Brain microvascular endothelial cell (primary cell): ENCODE data around the gene MS4A18.
"Not testable (repeated sequence)": the region's sequence is repeated elsewhere in the genome, so short reads cannot be mapped to it uniquely, and the experiment has no call there.

ENCODE experiments used
- DNase-seq: peaks from one replicate; pipeline ENCODE4 v3.0.0-alpha.2; 2020
- H3K27ac ChIP-seq: fragments of 250-450 bp; sonication (Bioruptor Pico); 2 replicates; pipeline ENCODE4 v1.5.1; 2020; ENCODE audit warnings: mild to moderate bottlenecking, moderate library complexity
- H3K27me3 ChIP-seq: fragments of 250-450 bp; sonication (Bioruptor Pico); replicated peaks from 2 replicates; pipeline ENCODE4 v1.5.1; 2020; ENCODE audit warnings: mild to moderate bottlenecking
- H3K36me3 ChIP-seq: fragments of 250-450 bp; sonication (Bioruptor Pico); replicated peaks from 2 replicates; pipeline ENCODE4 v1.5.1; 2020; ENCODE audit warnings: mild to moderate bottlenecking
- H3K4me3 ChIP-seq: 2 replicates; pipeline ENCODE4 v1.5.1; 2011; ENCODE audit warnings: low read depth, mild to moderate bottlenecking, control low read depth, low read length, moderate library complexity
- in situ Hi-C: cut with HindIII; loops from 2 replicates; pipeline ENCODE4 v1.10.0; 2017; ENCODE audit warnings: low sequenced_read_pairs, low pct_ligation_motif_present
- TF ChIP-seq, protein P1 (sequence below): IDR thresholded peaks from 2 replicates; pipeline ENCODE4 v1.5.1; 2011; ENCODE audit warnings: low read depth, mild to moderate bottlenecking, moderate library complexity, low read length, control low read depth, inconsistent platforms; ENCODE audit errors: missing control alignments

Gene MS4A18

GRCh38 chr11:60710482-60710881, 14.0 kb upstream of the MS4A18 start:
- H3K27ac ChIP-seq = no peak overlapping the region
- in situ Hi-C loops = no loop called here

GRCh38 chr11:60711276-60711675, 13.2 kb upstream of the MS4A18 start:
- TF ChIP-seq, protein P1, sequence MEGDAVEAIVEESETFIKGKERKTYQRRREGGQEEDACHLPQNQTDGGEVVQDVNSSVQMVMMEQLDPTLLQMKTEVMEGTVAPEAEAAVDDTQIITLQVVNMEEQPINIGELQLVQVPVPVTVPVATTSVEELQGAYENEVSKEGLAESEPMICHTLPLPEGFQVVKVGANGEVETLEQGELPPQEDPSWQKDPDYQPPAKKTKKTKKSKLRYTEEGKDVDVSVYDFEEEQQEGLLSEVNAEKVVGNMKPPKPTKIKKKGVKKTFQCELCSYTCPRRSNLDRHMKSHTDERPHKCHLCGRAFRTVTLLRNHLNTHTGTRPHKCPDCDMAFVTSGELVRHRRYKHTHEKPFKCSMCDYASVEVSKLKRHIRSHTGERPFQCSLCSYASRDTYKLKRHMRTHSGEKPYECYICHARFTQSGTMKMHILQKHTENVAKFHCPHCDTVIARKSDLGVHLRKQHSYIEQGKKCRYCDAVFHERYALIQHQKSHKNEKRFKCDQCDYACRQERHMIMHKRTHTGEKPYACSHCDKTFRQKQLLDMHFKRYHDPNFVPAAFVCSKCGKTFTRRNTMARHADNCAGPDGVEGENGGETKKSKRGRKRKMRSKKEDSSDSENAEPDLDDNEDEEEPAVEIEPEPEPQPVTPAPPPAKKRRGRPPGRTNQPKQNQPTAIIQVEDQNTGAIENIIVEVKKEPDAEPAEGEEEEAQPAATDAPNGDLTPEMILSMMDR = no peak
- H3K27me3 ChIP-seq = no peaks in the 10 kb centered on the region
- H3K27ac ChIP-seq = no peak overlapping the region
- in situ Hi-C loops = no loop called here
- DNase-seq = no peak
- no peaks in the 10 kb centered on the region for H3K36me3 ChIP-seq
- H3K4me3 ChIP-seq = no peak overlapping the region

More at GRCh38 chr11:60710482-60710881, 14.0 kb upstream of the MS4A18 start:
- DNase-seq = peak; percentile 5
- no peaks in the 10 kb centered on the region for H3K27me3 ChIP-seq
- H3K36me3 ChIP-seq = no peaks in the 10 kb centered on the region
- TF ChIP-seq, protein P1 = peak; percentile 26
- H3K4me3 ChIP-seq = no peak overlapping the region

DNA sequence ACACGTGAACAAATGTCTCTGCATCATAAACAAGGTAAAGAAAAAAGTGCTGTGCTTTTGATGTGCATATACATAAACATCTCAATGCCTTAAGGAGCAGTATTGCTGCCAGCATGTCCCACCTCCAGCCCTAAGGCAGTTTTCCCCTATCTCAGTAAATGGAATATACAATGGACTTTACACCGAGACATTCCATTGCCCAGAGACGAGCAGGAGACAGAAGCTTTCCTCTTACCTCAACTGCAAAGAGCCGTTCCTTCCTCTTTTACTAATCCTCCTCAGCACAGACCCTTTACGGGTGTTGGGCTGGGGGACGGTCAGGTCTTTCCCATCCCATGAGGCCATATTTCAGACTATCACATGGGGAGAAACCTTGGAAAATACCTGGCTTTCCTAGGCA, 11.1 kb upstream of the MS4A18 start:
- DNase-seq, in situ Hi-C loops, H3K36me3 ChIP-seq, H3K27me3 ChIP-seq, H3K27ac ChIP-seq, H3K4me3 ChIP-seq: not testable (repeated sequence)

DNA sequence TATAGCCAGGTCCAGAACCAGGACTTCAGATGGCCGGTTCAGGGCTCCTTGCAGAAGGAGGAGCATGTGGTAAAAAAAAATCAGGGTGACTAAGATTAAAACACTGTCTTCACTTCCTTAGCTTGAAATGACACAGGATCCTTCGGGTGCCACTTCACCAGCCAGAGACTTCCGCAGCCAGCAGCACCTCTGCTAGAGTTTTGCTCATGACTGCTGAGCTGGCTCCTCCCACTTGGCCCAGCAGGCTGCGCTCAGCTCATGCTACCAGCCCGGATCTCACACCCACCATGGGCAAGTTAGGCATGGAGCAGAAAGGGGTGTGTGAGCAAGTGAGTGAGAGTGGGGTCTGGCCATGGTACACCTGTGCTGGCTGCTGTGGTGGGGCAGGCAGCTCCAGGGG, 6.6 kb upstream of the MS4A18 start:
- TF ChIP-seq, protein P1 = no peak
- Histone ChIP-seq H3K4me3 (no peak overlapping the region), H3K27me3 (no peaks in the 10 kb centered on the region), H3K36me3 (no peaks in the 10 kb centered on the region), H3K27ac (no peak overlapping the region)
- DNase-seq = no peak
- in situ Hi-C loops = no loop called here

- no peak for DNase-seq
- TF ChIP-seq, protein P1 = no peak
- no peaks in the 10 kb centered on the region for H3K27me3 ChIP-seq
- H3K27ac ChIP-seq = no peak overlapping the region
- H3K4me3 ChIP-seq = no peak overlapping the region
- in situ Hi-C loops = no loop called here
- H3K36me3 ChIP-seq = no peaks in the 10 kb centered on the region
Observed at GRCh38 chr11:60718524-60719316, 5.8 kb upstream of the MS4A18 start.

- H3K36me3 ChIP-seq = no peaks in the 10 kb centered on the region
- no peak for DNase-seq
- no peak overlapping the region for H3K4me3 ChIP-seq
- TF ChIP-seq, protein P1 = no peak
- no peak overlapping the region for H3K27ac ChIP-seq
- in situ Hi-C loops = no loop called here
- H3K27me3 ChIP-seq = no peaks in the 10 kb centered on the region
Observed at GRCh38 chr11:60719391-60719790, 5.1 kb upstream of the MS4A18 start.
